ENCODE measurements around the gene DISP3.

DISP3 gene

DNA sequence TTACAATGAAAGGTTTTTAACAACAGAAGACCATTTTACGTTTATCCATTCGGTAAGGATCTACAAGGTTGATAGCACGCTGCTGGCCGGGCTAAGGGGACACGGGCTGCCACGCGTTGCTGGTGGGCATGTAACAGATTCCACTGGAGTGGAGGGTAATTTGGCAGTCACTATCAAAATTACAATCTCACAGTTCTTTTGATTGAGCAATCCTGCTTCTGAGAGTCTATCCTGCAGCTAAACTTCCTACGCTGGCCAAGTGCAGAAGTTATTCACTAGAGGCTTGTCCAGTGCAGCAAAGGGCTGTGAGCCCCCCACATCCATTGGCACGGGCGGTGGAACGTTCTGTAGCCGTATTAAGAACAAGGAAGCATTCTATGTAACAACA, 61.8 kb downstream of the DISP3 start:
- in situ Hi-C loops (cut with HindIII; ENCODE audit: low sequenced_read_pairs): no loop called here

GRCh38 chr1:11541236-11541635, 62.3 kb downstream of the DISP3 start:
- in situ Hi-C loops (cut with HindIII; ENCODE audit: low sequenced_read_pairs): no loop called here

DNA sequence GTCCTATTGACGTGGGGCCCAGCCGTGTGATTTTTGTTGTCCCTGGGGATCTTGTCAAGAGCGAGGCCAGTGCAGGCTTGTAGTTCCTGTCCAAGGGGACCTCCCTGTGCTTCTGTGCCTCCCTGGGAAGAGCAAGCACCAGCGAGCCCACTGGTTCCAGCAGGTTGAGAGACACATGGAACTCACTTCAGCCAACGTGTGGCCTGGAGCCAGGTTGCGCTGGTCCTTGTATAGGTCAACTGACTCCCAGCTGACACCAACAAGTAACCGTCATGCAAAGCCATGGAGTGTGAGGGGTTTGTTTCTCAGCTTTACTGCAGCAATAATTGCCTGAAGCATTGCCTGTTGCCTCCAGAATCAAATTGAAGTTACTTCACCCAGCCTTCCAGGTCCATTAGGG, 63.0 kb downstream of the DISP3 start:
- in situ Hi-C loops (cut with HindIII; ENCODE audit: low sequenced_read_pairs): no loop called here

DNA sequence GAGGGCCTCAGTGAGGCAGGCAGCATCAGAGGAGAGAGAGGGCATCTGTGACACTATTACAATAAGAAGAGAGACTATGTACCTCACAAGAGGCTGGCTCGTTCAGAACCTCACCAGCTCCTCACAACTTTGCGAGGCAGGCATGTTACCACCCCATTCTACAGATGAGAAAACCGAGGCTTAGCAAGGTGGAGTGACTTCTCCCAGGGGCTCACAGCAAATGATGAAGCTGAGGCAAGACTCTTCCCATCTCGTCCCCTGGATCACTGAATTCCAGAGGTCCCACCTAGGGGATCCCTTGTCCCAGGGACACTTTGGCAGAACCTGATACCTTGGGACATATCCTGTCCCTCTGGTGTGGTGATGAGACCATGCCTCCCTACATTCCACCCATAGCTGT, 64.4 kb downstream of the DISP3 start:
- in situ Hi-C loops (cut with HindIII; ENCODE audit: low sequenced_read_pairs): no loop called here

DNA sequence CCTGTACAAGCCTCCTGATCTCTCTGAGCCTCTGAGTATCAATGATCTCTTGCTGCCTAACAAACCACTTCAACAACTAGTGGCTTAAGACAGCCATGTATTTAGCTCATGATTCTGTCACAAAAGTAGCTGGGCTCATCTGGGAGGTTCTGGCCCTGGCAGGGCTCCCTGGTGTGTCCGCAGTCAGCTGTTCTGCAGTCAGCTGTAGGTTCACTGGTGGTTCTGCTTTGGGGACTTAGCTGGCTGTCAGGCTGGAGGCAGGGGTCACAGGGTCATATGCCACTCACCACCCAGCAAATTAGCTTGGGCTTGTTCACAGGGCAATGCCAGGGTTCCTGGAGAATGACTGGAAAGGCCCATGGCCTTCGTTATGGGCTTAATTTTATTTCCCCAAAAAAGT, 64.8 kb downstream of the DISP3 start:
- in situ Hi-C loops (cut with HindIII; ENCODE audit: low sequenced_read_pairs): no loop called here

DNA sequence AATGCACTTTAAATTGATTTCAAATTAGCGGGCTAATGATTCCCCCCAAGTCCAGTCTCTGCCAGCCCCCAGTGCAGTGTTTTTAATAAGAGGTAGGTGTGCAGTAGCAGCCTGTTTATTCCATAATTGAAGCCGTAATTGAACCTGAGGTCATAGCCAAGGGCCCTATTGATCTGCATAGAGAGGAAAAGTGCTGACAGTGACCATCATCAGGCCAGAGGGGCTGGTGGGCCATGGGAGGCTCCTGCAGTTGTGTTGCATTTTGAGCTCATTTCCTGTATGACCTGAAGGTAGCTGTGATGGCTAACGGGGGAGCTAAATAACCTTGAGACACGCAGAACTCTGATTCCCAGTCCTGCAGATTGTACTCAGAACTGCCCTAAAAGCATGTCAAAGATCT, 67.5 kb downstream of the DISP3 start:
- in situ Hi-C loops (cut with HindIII; ENCODE audit: low sequenced_read_pairs): no loop called here

- in situ Hi-C loops (cut with HindIII; ENCODE audit: low sequenced_read_pairs): no loop called here
Observed at GRCh38 chr1:11550664-11551283, 71.8 kb downstream of the DISP3 start.

DNA sequence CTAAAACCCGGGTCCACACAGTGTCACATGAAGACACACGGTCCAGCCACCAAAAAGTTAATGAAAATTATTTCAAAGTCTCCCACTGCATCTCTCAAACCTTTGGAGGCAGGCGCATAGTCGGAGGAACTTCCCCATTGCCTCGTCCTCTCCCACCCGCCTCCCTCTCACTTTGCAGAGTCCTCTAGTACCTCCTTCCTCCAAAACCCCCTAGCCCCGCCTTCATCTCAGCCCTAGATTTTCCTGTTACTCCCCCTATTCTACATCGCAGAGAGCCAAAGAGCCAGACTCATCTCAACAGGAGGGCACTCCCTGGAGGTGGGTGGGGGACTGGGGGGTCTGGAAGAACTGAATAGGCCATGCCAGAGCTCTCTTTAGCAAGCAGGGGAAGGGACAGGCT, 79.3 kb downstream of the DISP3 start:
- in situ Hi-C loops (cut with HindIII; ENCODE audit: low sequenced_read_pairs): loop anchor here (5.0 kb wide), 1 partner anchor 96 kb away; no protein-coding TSS in a partner anchor

- in situ Hi-C loops (cut with HindIII; ENCODE audit: low sequenced_read_pairs): loop anchor here (5.0 kb wide), 1 partner anchor 97 kb away; no protein-coding TSS in a partner anchor
Observed at GRCh38 chr1:11558871-11559590, 80.1 kb downstream of the DISP3 start.

GRCh38 chr1:11559591-11559970, 80.6 kb downstream of the DISP3 start:
- in situ Hi-C loops (cut with HindIII; ENCODE audit: low sequenced_read_pairs): loop anchor here (5.0 kb wide), 1 partner anchor 97 kb away; no protein-coding TSS in a partner anchor

GRCh38 chr1:11560061-11560460, 81.1 kb downstream of the DISP3 start:
- in situ Hi-C loops (cut with HindIII; ENCODE audit: low sequenced_read_pairs): no loop called here

GRCh38 chr1:11561740-11562139, 82.8 kb downstream of the DISP3 start:
- in situ Hi-C loops (cut with HindIII; ENCODE audit: low sequenced_read_pairs): no loop called here

DNA sequence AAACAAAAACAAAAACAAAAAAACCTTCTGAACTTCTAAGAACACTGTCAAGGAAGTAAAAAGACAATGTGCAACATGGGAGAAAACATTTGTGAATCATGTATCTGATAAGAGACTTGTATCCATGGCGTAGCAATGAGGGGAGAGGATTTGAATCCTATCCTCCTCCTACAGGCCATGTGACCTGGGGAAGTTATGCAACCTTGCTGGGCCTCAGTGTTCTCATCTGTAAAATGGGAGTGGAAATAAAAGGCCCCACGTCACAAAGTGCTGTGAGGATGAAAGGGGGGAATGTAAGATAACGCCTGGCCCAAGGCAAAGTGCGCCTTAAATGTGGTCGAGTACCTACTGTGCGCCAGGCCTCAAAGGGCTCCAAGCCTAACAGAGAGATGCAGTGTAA, 83.7 kb downstream of the DISP3 start:
- in situ Hi-C loops (cut with HindIII; ENCODE audit: low sequenced_read_pairs): no loop called here

- in situ Hi-C loops (cut with HindIII; ENCODE audit: low sequenced_read_pairs): no loop called here
Observed at GRCh38 chr1:11563560-11564069, 84.7 kb downstream of the DISP3 start.

DNA sequence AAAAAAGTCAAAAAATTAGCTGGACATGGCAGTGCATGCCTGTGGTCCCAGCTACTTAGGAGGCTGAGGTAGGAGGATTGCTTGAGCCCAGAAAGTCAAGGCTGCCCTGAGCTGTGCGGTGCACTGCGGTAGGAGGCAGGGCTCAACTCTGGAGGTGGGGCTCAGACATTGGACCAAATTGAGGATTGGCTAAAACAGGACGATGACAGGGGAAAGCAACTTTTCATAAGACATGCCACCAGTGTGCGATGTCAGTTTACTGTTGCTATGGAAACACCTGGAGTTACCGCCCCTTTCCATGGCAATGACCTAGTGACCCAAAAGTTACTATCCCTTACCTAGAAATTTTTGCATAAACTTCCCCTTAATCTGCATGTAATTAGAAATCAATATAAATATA, 85.3 kb downstream of the DISP3 start:
- in situ Hi-C loops (cut with HindIII; ENCODE audit: low sequenced_read_pairs): no loop called here

GRCh38 chr1:11566042-11566850, 87.3 kb downstream of the DISP3 start:
- in situ Hi-C loops (cut with HindIII; ENCODE audit: low sequenced_read_pairs): no loop called here

DNA sequence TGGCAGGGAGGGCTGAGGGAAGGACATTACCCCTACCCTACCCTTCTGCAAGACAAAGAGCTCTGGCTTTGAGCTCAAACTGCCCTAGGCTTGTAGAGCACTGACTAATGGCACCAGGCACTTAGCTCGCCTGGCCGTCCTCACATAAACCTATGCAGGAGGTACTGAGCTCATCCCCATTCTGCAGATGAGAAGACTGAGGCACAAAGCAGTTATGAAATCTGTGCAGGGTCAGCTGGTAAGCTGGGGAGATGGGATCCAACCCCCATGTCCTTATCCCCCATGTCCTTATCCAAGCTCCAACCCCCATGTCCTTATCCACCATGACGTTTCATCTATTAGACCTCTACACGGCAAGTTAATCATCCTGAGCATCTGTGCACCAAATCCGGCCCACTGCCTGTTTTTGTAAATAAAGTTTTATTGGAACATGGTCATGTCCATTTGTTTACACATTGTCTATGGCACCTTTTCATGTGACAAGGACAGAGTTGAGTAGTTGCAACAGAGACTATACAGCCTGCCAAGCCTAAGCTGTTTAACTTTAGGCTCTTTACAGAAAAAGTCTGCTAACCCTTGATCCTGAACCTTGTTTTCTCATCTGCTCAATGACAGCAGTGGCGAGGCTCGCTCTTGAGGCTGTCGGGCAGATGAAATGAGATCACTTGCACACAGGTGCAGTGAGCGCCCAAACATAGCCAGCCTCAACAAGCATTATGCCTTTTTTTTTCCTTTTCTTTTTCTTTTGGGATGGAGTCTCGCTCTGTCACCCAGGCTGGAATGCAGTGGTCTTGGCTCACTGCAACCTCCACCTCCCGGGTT, 88.5 kb downstream of the DISP3 start:
- in situ Hi-C loops (cut with HindIII; ENCODE audit: low sequenced_read_pairs): no loop called here

DNA sequence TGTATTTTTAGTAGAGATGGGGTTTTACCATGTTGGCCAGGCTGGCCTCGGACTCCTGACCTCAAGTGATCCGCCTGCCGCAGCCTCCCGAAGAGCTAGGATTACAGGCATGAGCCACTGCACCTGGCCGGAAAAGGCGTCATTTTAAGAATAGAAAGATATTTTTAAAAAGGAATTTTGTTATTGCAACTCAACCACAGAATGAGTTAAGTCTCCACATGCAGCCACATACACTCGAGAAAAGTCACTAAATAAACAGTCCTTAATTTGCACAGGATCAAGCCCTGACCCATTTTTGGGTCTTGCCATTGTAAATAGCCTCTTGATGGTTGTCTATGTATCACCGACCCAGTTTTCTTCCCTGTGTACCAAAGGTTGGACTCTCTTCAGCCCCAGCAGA, 89.7 kb downstream of the DISP3 start:
- in situ Hi-C loops (cut with HindIII; ENCODE audit: low sequenced_read_pairs): no loop called here

GRCh38 chr1:11569551-11569950, 90.6 kb downstream of the DISP3 start:
- in situ Hi-C loops (cut with HindIII; ENCODE audit: low sequenced_read_pairs): no loop called here

DNA sequence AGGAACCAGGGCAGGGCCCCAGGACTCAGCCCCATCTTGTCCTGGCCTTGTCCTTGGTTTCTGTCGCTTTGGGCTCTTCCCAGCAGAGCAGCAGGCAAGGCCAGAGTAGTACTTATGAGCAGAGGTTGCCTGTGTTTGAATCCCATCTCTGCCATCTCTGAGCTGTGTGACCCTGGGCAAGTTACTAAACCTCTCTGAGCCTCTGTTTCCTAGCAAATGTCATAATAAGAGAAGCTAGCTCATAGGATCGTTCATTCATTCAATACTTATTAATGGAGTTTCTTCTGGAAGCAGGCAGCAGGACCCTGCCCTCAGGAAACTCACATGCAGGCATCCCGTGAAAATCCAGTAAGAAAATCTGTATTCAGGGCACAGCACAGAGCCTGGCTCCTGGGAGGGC, 91.0 kb downstream of the DISP3 start:
- in situ Hi-C loops (cut with HindIII; ENCODE audit: low sequenced_read_pairs): no loop called here
